KOPT-K1 (cell line): Measurements from ENCODE around the gene CHD2.

Experiments used
- H3K27ac ChIP-seq: fragments of 200-600 bp; sonication (generic); 2 replicates; pipeline ENCODE4 v1.5.1; 2016; ENCODE audit warnings: antibody characterized with exemption, mild to moderate bottlenecking, low read depth, low read length; ENCODE audit not compliant: poor library complexity, severe bottlenecking
- H3K36me3 ChIP-seq: fragments of 200-600 bp; sonication (generic); 2 replicates; pipeline ENCODE4 v1.5.1; 2017; ENCODE audit warnings: antibody characterized with exemption, mild to moderate bottlenecking, low read length, moderate library complexity; ENCODE audit not compliant: insufficient read depth
- H3K9me3 ChIP-seq: fragments of 200-600 bp; sonication (generic); 2 replicates; pipeline ENCODE4 v1.5.1; 2017; ENCODE audit warnings: antibody characterized with exemption, low read length, mild to moderate bottlenecking; ENCODE audit not compliant: insufficient read depth, poor library complexity, severe bottlenecking

CHD2 gene

GRCh38 chr15:92881802-92882696 lies 18.1 kb upstream of the CHD2 start:
- no peaks in the 10 kb centered on the region for H3K9me3 ChIP-seq
- H3K36me3 ChIP-seq, result peaks cover 21% of the 10 kb centered on the region
- H3K27ac ChIP-seq, result peak overlapping the region; percentile 84

- no peaks in the 10 kb centered on the region for H3K9me3 ChIP-seq
- H3K27ac ChIP-seq, result peak overlapping the region; percentile 94
- peaks cover 28% of the 10 kb centered on the region for H3K36me3 ChIP-seq
Observed at GRCh38 chr15:92882697-92883162, 17.4 kb upstream of the CHD2 start.

- peaks cover 33% of the 10 kb centered on the region for H3K36me3 ChIP-seq
- H3K9me3 ChIP-seq, result no peaks in the 10 kb centered on the region
Observed at GRCh38 chr15:92883163-92883875, 16.8 kb upstream of the CHD2 start.

GRCh38 chr15:92883876-92884435 lies 16.2 kb upstream of the CHD2 start:
- peaks cover 40% of the 10 kb centered on the region for H3K36me3 ChIP-seq
- peak overlapping the region; percentile 94 for H3K27ac ChIP-seq
- H3K9me3 ChIP-seq, result no peaks in the 10 kb centered on the region

More at GRCh38 chr15:92883163-92883875, 16.8 kb upstream of the CHD2 start:
- peak overlapping the region; percentile 94 for H3K27ac ChIP-seq

DNA sequence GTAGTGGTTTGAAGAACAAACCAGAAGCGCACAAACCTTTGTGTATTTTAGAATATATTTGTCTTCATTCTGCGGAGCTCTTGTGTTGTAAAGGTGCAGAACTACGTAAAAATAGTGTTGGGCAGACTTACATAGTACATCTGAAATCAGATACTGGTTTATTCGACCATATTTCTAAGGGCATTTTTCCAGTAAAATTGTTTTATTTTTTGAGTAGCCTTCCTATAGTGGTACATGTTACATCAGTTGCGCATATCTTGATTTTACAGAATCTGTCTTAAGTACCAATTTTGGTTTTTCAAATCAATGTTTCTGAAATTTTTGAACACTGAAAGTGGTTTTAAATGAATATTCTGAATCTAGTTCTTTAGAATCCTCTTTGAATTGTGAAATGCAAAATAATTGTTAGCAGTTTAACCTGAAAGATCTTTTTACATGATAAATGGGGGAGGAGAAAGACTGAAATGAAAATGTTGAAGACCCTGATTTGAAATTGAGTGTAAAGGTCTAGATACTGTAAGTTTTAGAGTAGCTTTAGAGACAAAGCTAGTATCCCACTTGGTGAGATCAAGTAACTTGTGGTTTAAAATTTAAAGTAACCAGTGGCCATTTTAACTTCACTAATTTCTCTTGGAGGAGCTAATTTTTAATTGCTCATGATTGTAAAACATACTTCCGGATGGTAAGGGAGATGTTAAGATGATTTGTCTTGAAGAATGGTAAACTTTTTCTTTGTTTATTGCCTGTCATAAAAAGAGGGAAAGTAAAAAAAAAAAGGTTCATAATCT lies 15.5 kb upstream of the CHD2 start:
- H3K27ac ChIP-seq, result peak overlapping the region; percentile 94
- H3K9me3 ChIP-seq, result no peaks in the 10 kb centered on the region
- H3K36me3 ChIP-seq, result peaks cover 47% of the 10 kb centered on the region

GRCh38 chr15:92885224-92886041 lies 14.7 kb upstream of the CHD2 start:
- H3K27ac ChIP-seq, result peak overlapping the region; percentile 94
- H3K36me3 ChIP-seq, result peaks cover 55% of the 10 kb centered on the region
- H3K9me3 ChIP-seq, result no peaks in the 10 kb centered on the region

DNA sequence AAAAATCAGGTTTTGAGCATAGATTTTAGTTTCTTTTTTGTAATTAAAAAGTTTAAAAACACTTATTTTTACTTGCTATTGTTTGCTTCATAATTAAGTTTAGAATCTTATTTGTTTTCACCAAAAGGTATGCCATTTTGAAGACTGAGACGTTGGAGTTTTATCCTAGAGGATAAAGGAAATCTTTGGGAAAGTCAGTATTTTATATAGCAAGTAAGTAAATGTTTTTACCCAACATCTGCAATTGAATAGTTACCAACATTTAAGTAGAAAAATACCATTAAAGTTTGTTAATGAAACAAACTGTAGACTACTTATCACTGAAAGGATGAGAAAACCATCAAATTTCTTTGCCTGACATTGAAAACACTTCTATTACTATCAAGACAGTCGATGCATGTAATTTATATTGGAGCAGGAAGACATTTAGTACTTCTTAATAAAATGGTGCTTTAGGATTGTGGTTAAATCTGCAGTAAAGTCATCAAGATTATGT lies 14.0 kb upstream of the CHD2 start:
- H3K9me3 ChIP-seq, result no peaks in the 10 kb centered on the region
- no peak overlapping the region for H3K27ac ChIP-seq
- peaks cover 61% of the 10 kb centered on the region for H3K36me3 ChIP-seq

- H3K36me3 ChIP-seq, result peaks cover 68% of the 10 kb centered on the region
- no peaks in the 10 kb centered on the region for H3K9me3 ChIP-seq
- no peak overlapping the region for H3K27ac ChIP-seq
Observed at GRCh38 chr15:92886815-92887214, 13.3 kb upstream of the CHD2 start.

DNA sequence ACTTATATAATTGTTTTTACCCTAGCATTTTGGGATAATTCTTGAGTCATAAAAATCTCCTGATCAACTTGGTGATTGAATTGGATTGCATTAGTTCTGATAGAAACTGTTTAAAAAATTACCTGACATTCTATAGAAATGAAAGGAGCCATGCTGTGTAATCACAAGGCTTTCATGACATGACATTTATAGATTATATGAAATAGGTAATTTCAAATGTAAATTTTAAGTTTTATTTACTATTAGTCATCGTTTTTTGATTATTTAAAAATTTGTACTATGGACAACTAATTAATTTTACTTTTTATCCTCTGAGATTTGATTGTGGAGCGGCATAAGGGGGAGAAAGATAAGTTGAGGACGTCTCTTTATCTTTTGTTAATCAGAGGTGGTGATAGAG lies 12.3 kb upstream of the CHD2 start:
- no peak overlapping the region for H3K27ac ChIP-seq

GRCh38 chr15:92889390-92890107 lies 10.6 kb upstream of the CHD2 start:
- Histone ChIP-seq H3K9me3 (no peaks in the 10 kb centered on the region), H3K36me3 (peaks cover 96% of the 10 kb centered on the region), H3K27ac (no peak overlapping the region)

More for the DNA sequence above, 12.3 kb upstream of the CHD2 start:
- Histone ChIP-seq H3K9me3 (no peaks in the 10 kb centered on the region), H3K36me3 (peaks cover 79% of the 10 kb centered on the region)

- Histone ChIP-seq H3K27ac (no peak overlapping the region), H3K9me3 (no peaks in the 10 kb centered on the region), H3K36me3 (peaks cover 99% of the 10 kb centered on the region)
Observed at GRCh38 chr15:92891533-92892200, 8.5 kb upstream of the CHD2 start.

DNA sequence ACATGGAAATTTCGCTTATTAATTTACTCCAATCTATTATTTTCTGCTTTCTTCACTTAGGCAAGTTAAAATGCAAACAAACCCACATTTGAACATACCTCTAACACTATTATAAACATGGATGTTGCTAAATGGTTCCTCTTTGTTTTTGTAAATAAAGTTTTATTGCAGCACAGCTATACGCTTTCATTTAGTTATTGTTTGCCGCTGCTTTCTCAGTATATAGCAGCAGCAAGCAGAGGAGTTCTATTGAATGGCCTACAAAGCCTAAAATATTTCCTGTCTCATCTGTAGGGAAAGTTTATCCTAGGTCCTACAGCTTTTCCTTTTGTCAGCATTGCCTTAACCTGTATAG lies 7.9 kb upstream of the CHD2 start:
- Histone ChIP-seq H3K27ac (no peak overlapping the region), H3K36me3 (peaks cover 98% of the 10 kb centered on the region), H3K9me3 (no peaks in the 10 kb centered on the region)

GRCh38 chr15:92893200-92893599 lies 6.9 kb upstream of the CHD2 start:
- Histone ChIP-seq H3K36me3 (peaks cover 98% of the 10 kb centered on the region), H3K27ac (no peak overlapping the region), H3K9me3 (no peaks in the 10 kb centered on the region)
